Activated CD8-positive, alpha-beta T cell treated with anti-CD3 and anti-CD28 coated beads for 36 hours (primary cell): ENCODE data around the gene HIF1AN. TPM values are rescaled to one million over a fixed set of nuclear protein-coding genes. Genes with fewer than 3 reads are reported as not detected.

Source experiments
- ATAC-seq: fragments of 200-7000 bp; cut with Tn5 transposase; one replicate; pipeline ENCODE4 v1.10.0; 2021; ENCODE audit warnings: mild to moderate bottlenecking, moderate library complexity
- CTCF ChIA-PET: fragments of 350-600 bp; sonication (Branson Sonifier 250); formaldehyde crosslinking; loops from one replicate; lab custom pipeline; 2021; ENCODE audit warnings: antibody characterized with exemption; lab: Charles Lee
- POLR2A ChIA-PET: fragments of 350-600 bp; sonication (Branson Sonifier 250); formaldehyde crosslinking; loops from one replicate; lab custom pipeline; 2021; ENCODE audit warnings: antibody characterized with exemption; lab: Charles Lee
- DNase-seq: peaks from one replicate; pipeline ENCODE4 v3.0.0-alpha.2; 2020
- H3K27ac Mint-ChIP-seq: one replicate; pipeline ENCODE4 v1.8.0; 2021; ENCODE audit warnings: mild to moderate bottlenecking, mixed read lengths
- H3K27me3 Mint-ChIP-seq: one replicate; pipeline ENCODE4 v1.8.0; 2021; ENCODE audit warnings: mixed read lengths
- H3K36me3 Mint-ChIP-seq: one replicate; pipeline ENCODE4 v1.8.0; 2021; ENCODE audit warnings: low read depth, mixed read lengths
- H3K4me1 Mint-ChIP-seq: one replicate; pipeline ENCODE4 v1.8.0; 2021; ENCODE audit warnings: low read depth, mixed read lengths
- H3K4me3 Mint-ChIP-seq: one replicate; pipeline ENCODE4 v1.8.0; 2021; ENCODE audit warnings: mild to moderate bottlenecking, moderate library complexity, mixed read lengths
- H3K9me3 Mint-ChIP-seq: one replicate; pipeline ENCODE4 v1.8.0; 2021; ENCODE audit warnings: mixed read lengths
- CTCF ChIP-seq: fragments of 200-600 bp; IDR thresholded peaks from one replicate; pipeline ENCODE4 v1.8.0; 2022; ENCODE audit warnings: antibody characterized with exemption, mild to moderate bottlenecking
- intact Hi-C: fragments of 100-400 bp; cut with micrococcal nuclease; formaldehyde crosslinking; loops from one replicate; pipeline ENCODE4 v1.10.0; 2022
- total RNA-seq, 2 experiments: library from RNA; stranded (reverse); gene quantifications; one replicate each; pipeline ENCODE4 v1.2.3, GENCODE V29; 2021

The HIF1AN gene
- total RNA-seq, 2 experiments from 2014 or later = 35.3 to 36.5 TPM

GRCh38 chr10:100567826-100568225 is 32.1 kb downstream of the HIF1AN start:
- DNase-seq (no peak), ATAC-seq (no peak)
- ChIA-PET POLR2A (interaction anchor here (0.8 kb wide), 1 partner anchor 9 kb away, joined by 3 read pairs; no protein-coding TSS in a partner anchor), CTCF (interaction anchor here (1.2 to 3.3 kb wide), 2 partner anchors 175 to 304 kb away, joined by 4 to 10 read pairs; no protein-coding TSS in a partner anchor)
- Mint-ChIP-seq H3K4me3 (no peak overlapping the region), H3K27ac (no peak overlapping the region), H3K4me1 (peaks cover 2% of the 10 kb centered on the region), H3K9me3 (no peaks in the 10 kb centered on the region), H3K27me3 (peaks cover 43% of the 10 kb centered on the region), H3K36me3 (no peaks in the 10 kb centered on the region)
- intact Hi-C loops = no loop called here
- no peak for TF ChIP-seq CTCF

- ChIA-PET CTCF (interaction anchor here (0.8 to 3.3 kb wide), 3 partner anchors 10 to 175 kb away, joined by 3 to 10 read pairs (median 4); no protein-coding TSS in a partner anchor), POLR2A (no interaction called here)
- no peak for ATAC-seq
- no peak overlapping the region for H3K27ac Mint-ChIP-seq
- TF ChIP-seq CTCF = no peak
- peaks cover 40% of the 10 kb centered on the region for H3K27me3 Mint-ChIP-seq
- H3K4me1 Mint-ChIP-seq = no peaks in the 10 kb centered on the region
- H3K36me3 Mint-ChIP-seq = no peaks in the 10 kb centered on the region
- no peaks in the 10 kb centered on the region for H3K9me3 Mint-ChIP-seq
- no peak overlapping the region for H3K4me3 Mint-ChIP-seq
- no peak for DNase-seq
- intact Hi-C loops = no loop called here
Measured at GRCh38 chr10:100568912-100569311, 33.2 kb downstream of the HIF1AN start.

- TF ChIP-seq CTCF = no peak
- ChIA-PET CTCF (interaction anchor here (0.6 to 3.3 kb wide), 10 partner anchors 9 to 309 kb away, joined by 3 to 10 read pairs (median 4); no protein-coding TSS in a partner anchor), POLR2A (interaction anchor here (0.6 kb wide), 1 partner anchor 388 kb away, joined by 3 read pairs; no protein-coding TSS in a partner anchor)
- H3K27me3 Mint-ChIP-seq = peaks cover 39% of the 10 kb centered on the region
- no peaks in the 10 kb centered on the region for H3K4me1 Mint-ChIP-seq
- ATAC-seq (peak; percentile 34), DNase-seq (peak; percentile 35)
- intact Hi-C loops = no loop called here
- no peak overlapping the region for H3K27ac Mint-ChIP-seq
- no peaks in the 10 kb centered on the region for H3K36me3 Mint-ChIP-seq
- no peak overlapping the region for H3K4me3 Mint-ChIP-seq
- H3K9me3 Mint-ChIP-seq = no peaks in the 10 kb centered on the region
Measured at GRCh38 chr10:100569687-100570481, 34.1 kb downstream of the HIF1AN start.

- ChIA-PET CTCF (interaction anchor here (1.1 to 3.3 kb wide), 8 partner anchors 8 to 308 kb away, joined by 3 to 10 read pairs (median 4); no protein-coding TSS in a partner anchor), POLR2A (no interaction called here)
- no peaks in the 10 kb centered on the region for H3K4me1 Mint-ChIP-seq
- H3K9me3 Mint-ChIP-seq = no peaks in the 10 kb centered on the region
- ATAC-seq (no peak), DNase-seq (no peak)
- peaks cover 34% of the 10 kb centered on the region for H3K27me3 Mint-ChIP-seq
- TF ChIP-seq CTCF = no peak
- H3K36me3 Mint-ChIP-seq = no peaks in the 10 kb centered on the region
- no peak overlapping the region for H3K27ac Mint-ChIP-seq
- no peak overlapping the region for H3K4me3 Mint-ChIP-seq
- intact Hi-C loops = no loop called here
Measured at GRCh38 chr10:100570506-100570905, 34.8 kb downstream of the HIF1AN start.
